ENCODE measurements around the gene ZNF888. TPM values are rescaled to one million over a fixed set of nuclear protein-coding genes. Genes with fewer than 3 reads are reported as not detected.
"Not testable (repeated sequence)": the region's sequence is repeated elsewhere in the genome, so short reads cannot be mapped to it uniquely, and the experiment has no call there.

ZNF888 gene
- total RNA-seq, 1 experiment from 2014 or later: not detected

DNA sequence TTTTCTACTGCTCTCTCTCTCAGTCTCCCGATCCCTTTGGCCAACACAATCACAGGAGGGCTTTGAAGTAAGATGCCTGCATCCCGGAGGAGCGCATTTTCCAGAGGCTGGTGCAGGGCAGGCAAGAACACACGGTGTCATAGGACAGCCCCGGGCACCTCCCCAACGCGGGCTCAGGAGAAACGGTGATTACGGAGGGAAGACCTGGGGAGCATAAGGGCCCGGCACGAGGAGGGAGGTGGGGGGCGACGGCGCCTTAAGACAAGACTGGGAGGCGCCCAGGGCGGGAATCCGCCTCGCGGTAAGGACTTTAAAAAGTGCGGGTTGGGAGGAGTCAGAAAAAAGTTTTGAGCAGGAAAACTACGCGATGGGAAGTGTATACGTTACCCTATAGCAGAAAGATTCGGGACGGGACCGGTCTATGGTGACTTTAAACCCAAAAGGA is 18.7 kb upstream of the ZNF888 start:
- no peak for DNase-seq (ENCODE audit: low read depth)

- not testable (repeated sequence) for DNase-seq (ENCODE audit: low read depth)
Observed at GRCh38 chr19:52941523-52941922, 18.3 kb upstream of the ZNF888 start.

GRCh38 chr19:52940905-52941304 is 17.7 kb upstream of the ZNF888 start:
- not testable (repeated sequence) for DNase-seq (ENCODE audit: low read depth)

- no peak for DNase-seq (ENCODE audit: low read depth)
Observed at GRCh38 chr19:52938761-52939160, 15.5 kb upstream of the ZNF888 start.

DNA sequence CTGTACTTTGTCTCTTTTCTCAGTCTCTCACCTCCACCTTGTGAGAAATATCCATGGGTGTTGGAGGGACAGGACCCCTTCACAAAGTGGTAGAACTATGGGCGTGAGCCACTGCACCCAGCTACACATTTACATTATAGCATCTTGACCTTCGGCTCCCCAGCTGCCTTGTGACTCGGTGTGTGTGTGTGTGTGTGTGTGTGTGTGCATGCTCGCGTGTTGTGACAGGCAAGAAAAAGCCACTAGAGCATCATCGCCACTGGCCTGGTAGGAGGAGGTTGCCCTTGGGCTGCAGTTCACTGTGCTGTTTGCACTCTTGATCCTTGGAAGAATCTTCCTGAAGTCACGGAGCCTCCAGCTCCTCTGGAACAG is 13.7 kb upstream of the ZNF888 start:
- no peak for DNase-seq (ENCODE audit: low read depth)

GRCh38 chr19:52936151-52936953 is 13.1 kb upstream of the ZNF888 start:
- DNase-seq (ENCODE audit: low read depth): no peak

GRCh38 chr19:52935434-52935833 is 12.2 kb upstream of the ZNF888 start:
- no peak for DNase-seq (ENCODE audit: low read depth)

- not testable (repeated sequence) for DNase-seq (ENCODE audit: low read depth)
Observed at GRCh38 chr19:52924641-52925040, 1.4 kb upstream of the ZNF888 start.

- no peak for DNase-seq (ENCODE audit: low read depth)
Observed at GRCh38 chr19:52923778-52924593, 758 bp upstream of the ZNF888 start.

DNA sequence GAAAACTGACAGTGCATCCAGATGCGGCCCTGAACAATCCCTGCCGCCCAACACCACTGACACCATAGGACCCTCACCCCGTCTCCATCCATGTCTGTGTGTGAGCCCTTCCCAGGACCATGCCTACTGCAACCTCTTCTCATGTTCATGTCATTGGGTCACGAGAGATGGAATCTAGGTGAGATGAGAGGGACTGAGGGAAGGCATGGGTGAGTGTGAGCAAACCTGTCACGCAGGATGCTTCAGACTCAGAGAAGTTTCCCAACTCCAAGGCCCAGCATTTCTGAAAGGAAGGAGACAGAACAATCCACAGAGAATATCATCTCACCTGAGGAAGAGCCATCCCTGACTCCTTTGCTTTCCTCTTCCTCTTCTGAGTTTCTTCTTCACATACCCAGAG is 5.7 kb downstream of the ZNF888 start:
- no peak for DNase-seq (ENCODE audit: low read depth)

- DNase-seq (ENCODE audit: low read depth): no peak
Observed at GRCh38 chr19:52910648-52911047, 12.6 kb downstream of the ZNF888 start.

DNA sequence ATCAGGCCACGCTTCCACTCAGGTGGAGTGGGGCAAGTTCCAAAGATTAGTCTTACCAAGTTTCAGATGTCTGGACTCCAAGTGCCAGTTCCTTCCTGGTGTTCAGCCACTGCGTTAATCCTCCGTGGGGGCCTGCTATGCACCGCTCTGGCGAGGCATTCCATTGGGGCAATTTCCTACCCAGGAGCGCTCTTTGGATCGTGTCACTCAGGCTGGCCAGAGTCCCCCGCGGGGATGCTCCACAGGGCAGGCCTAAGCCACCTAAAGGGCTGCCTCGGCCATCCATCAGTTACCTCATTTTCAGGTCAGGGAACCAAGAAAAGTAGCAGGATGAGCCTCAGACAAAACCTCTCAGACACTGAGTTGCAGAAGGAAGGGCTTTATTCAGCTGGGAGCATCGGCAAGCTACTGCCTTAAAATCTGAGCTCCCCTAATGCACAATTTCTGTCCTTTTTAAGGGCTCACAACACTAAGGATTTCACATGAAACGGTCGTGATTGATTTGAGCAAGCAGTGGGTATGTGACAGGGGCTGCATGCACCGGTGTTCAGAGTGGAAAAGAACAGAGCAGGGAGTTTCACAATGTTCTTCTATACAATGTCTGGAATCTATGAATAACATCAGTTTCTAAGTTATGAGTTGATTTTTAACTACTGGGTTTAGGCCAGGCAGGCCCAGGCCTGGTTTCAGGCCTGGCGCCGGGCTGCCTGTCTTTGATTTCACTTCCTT is 19.0 kb downstream of the ZNF888 start:
- DNase-seq (ENCODE audit: low read depth): not testable (repeated sequence)

DNA sequence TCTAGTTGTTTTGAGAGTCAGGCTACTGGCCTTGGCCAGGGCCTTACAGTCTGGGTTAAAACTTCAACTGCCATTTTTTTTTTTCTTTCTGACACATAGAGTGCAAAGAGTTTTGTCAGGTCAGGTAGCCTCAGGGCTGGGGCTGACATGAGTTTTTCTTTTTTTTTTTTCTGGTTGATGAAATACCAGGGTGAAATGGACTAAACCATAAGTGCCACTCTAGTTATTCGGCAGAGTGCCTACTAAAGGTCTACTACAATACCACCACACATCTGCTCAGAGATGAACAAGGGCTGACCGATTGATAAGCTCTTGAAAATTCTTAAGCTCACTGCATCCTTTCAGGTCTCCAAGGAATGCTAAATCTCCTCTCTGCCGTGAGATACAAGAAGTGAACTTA is 21.4 kb downstream of the ZNF888 start:
- DNase-seq (ENCODE audit: low read depth): no peak

DNA sequence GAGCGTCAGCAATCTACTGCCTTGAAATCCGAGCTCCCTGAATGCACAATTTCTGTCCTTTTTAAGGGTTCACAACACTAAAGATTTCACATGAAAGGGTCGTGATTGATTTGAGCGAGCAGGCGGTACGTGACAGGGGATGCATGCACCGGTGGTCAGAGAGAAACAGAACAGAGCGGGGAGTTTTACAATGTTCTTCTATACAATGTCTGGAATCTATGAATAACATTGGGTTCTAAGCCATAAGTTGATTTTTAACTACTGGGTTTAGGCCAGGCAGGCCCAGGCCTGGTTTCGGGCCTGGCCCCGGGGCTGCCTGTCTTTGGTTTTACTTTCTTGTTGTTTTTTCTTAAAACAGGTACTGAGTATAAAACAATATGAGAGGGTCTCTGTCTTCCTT is 24.6 kb downstream of the ZNF888 start:
- DNase-seq (ENCODE audit: low read depth): not testable (repeated sequence)

DNA sequence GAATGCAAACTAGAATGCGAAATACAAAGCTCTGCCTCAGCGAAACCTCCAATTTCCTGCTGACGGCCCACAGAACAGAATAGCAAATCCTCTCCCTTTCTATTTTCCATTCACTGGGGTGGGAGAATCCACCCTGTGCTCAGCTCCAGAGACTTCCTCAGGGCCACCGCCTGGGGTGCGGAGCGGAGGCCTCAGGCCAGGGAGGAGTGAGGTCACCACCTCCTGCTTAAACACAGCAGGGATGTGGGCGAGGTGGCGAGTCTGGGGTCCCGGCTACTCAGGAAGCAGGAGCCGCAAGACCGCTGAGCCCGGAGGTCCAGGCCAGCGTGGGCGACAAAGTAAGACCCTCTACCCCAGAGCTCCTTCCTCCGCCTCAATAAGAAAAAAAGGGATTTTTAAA is 25.1 kb downstream of the ZNF888 start:
- DNase-seq (ENCODE audit: low read depth): no peak

GRCh38 chr19:52897138-52897935 is 25.9 kb downstream of the ZNF888 start, which contains the start of gene ZNF320:
TSS of gene ZNF320 (minus strand) at chr19:52897635. CDS start at chr19:52890255, 7,380 bp downstream.
- peak; percentile 13 for DNase-seq (ENCODE audit: low read depth)

DNA sequence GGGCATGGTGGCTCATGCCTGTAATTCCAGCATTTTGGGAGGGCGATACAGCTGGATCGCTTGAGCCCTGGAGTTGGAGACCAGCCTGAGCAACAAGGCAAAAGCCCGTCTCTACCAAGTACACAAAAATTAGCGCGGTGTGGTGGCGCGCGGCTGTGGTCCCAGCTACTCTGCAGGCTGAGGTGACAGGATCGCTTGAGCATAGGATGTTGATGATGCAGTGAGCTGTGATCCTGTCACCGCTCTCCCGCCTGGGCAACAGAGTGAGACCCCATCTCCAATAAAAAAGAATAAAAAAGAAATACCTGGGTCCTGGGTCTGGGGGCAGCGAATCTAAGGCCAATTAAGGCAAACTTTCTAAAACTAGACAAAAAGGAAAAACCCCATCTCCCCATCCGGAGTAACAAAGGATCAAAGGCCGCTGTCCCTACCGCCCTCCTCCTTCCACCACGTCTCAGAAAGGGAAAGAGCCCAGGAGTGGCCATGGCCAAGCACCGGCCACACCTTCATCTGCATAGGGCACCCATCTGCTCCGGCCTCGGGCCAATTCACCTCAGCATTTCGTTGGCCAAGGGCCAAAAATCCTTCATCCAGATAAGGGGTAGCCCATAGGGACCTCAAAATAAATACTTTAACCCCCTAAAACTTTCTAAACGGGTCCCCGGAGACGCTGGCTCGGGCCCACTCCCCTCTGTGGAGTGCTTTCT is 26.6 kb downstream of the ZNF888 start:
- no peak for DNase-seq (ENCODE audit: low read depth)

- DNase-seq (ENCODE audit: low read depth): no peak
Observed at GRCh38 chr19:52891336-52891735, 31.9 kb downstream of the ZNF888 start.

GRCh38 chr19:52889931-52890330 is 33.3 kb downstream of the ZNF888 start:
- DNase-seq (ENCODE audit: low read depth): no peak

DNA sequence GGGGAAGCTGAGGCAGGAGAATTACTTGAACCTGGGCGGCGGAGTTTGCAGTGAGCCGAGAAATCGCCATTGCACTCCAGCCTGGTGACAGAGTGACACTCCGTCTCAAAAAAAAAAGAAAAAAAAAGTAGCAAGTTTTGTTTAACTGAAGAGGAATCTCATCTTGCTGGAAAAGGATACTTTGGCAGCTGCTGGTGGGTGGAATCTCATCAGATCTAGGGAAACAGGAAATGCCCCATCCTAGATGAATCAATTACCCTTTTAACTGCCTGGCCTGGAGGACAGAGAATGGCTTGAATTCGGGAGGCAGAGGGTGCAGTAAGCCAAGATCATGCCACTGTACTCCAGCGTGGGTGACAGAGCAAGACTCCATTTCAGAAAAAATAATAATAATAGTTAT is 34.2 kb downstream of the ZNF888 start:
- DNase-seq (ENCODE audit: low read depth): no peak
